Cardiac fibroblast (primary cell): ENCODE data around the gene INO80C.

Source experiments
- DNase-seq, 2 donors: peaks; one replicate each; pipeline versions ENCODE4 v3.0.0 to v3.0.0-alpha.2; 2010; ENCODE audit warnings: low read depth in 2 of 2
- H3K4me3 ChIP-seq, 2 donors: replicated peaks in 1 of 2; 1 replicate in 1 of 2; 2 replicates in 1 of 2; pipeline ENCODE4 v1.5.1; 2011; ENCODE audit warnings: low read depth in 2 of 2, low read length in 2 of 2, mild to moderate bottlenecking in 2 of 2, moderate library complexity in 1 of 2
- TF ChIP-seq, protein P1 (sequence below): IDR thresholded peaks from one replicate; pipeline ENCODE4 v1.5.1; 2011; ENCODE audit warnings: low read depth, mild to moderate bottlenecking, low read length, inconsistent platforms

Gene INO80C

DNA sequence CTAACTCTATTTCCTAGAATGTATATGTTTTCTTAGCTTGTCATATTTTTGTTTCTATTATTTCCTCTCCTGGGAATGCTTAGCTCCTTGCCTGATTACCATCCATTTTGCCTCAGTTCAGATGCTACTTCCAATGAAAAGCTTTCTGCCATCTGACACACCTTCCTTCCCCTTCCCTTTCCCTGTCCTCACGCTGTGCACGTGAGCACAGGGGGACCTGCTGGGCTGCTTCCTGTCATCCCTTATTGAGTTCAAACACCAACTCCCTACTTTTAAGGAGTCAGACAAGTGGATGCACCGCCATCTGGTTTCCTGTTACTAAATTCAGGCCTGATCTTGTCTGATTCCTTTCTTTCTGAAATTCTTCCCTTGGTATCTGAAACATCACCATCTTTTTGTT lies 2.4 kb upstream of the INO80C start:
- TF ChIP-seq, protein P1, sequence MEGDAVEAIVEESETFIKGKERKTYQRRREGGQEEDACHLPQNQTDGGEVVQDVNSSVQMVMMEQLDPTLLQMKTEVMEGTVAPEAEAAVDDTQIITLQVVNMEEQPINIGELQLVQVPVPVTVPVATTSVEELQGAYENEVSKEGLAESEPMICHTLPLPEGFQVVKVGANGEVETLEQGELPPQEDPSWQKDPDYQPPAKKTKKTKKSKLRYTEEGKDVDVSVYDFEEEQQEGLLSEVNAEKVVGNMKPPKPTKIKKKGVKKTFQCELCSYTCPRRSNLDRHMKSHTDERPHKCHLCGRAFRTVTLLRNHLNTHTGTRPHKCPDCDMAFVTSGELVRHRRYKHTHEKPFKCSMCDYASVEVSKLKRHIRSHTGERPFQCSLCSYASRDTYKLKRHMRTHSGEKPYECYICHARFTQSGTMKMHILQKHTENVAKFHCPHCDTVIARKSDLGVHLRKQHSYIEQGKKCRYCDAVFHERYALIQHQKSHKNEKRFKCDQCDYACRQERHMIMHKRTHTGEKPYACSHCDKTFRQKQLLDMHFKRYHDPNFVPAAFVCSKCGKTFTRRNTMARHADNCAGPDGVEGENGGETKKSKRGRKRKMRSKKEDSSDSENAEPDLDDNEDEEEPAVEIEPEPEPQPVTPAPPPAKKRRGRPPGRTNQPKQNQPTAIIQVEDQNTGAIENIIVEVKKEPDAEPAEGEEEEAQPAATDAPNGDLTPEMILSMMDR = no peak
- no peak for DNase-seq

DNA sequence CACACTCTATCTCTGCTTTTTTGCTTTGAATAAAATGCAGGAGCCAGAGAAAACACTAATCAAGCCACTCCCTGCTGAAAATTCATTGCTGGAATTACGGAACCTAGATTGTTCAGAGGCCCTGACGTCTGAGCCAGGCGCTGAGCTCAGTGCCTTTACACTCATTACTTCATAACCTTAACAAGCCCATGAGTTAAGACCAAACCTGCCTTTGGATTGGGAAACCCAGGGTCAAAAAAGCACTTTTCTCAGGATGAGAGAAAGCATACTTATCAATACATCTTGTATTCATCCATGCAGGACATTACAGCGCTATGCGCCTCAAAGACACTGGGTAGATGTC lies 762 bp downstream of the INO80C start:
- DNase-seq = peak; percentile 66 to 72
- peak overlapping the region; percentile 74 to 76 for H3K4me3 ChIP-seq
- TF ChIP-seq, protein P1 = no peak

More for the DNA sequence above, 2.4 kb upstream of the INO80C start:
- no peak overlapping the region for H3K4me3 ChIP-seq

DNA sequence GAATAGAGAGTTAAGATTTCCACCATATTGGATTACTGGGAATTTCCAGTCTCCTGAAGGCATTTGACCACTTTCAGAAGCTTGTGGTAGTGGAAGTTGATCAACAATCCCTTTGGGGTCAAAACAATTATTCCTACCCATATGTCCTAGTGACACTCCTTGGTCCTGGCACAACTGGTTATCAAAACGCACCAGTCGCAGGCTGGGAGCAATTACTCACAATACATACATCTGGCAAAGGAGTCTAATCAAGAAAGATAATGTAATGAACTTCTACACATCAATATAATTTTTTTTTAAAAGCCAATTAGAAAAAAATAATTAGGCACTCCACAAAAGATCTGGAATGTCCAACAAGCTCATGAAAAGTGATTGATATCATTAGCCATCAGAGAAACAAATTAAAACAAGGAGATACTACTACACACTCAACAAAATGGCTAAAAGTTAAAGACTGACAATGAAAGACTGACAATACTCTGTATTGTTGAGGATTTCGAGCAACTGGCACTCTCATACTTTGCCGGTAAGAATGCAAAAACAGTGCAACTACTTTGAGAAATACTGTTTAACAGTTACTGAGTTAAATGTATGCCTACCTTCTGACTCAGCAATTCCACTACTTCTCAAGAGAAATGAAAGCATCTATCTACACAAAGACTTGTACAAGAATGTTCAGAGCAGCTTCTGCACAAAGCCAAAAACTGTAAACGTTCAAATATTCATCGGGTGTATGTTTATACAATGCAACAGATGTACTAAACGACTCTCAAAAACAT lies 2.0 kb downstream of the INO80C start:
- DNase-seq = peak in 1 of 2 donors; percentile 53
- TF ChIP-seq, protein P1 = no peak
- no peak overlapping the region for H3K4me3 ChIP-seq

DNA sequence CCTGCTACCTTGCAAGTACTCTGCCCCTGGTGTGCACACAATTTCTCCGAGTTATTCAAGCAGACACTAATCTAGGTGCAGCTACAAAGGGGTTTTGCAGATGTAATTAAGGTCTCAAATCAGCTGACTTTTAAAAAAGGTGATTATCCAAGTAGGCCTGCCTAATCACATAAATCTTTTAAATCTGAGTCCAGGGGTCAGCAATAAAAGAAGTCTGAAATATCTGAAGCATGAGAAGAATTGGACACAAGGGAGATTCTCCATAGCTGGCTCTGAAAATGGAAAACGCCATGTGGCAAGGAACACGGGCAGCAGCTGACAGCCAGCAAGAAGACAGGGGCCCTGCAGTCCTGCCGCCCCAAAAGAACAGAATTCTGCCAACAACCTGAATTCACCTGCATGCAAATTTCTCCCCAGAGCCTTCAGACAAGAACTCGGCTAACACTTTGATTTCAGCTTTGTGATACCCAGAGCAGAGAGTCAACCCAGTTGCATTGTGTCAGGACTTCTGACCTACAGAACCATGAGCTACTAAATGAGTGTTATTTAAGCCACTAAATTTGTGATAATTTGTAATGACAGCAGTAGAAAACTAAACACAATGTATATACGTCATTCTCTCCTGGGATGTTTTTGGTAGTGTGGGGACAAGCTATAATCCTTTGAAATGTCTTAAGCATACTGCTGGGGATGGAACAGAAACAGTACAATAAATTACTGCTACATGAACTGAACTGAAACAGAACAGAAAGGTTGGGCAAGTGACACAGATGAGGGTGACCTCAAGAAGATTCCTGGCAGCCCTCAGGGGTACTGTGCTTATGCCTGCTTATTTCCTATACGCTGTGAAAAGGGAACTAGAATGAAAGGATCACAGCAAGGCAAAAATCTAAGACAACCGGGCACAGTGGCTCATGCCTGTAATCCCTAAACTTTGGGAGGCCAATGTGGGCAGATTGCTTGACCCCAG lies 3.2 kb downstream of the INO80C start:
- H3K4me3 ChIP-seq = no peak overlapping the region
- DNase-seq = no peak
- TF ChIP-seq, protein P1 = no peak

DNA sequence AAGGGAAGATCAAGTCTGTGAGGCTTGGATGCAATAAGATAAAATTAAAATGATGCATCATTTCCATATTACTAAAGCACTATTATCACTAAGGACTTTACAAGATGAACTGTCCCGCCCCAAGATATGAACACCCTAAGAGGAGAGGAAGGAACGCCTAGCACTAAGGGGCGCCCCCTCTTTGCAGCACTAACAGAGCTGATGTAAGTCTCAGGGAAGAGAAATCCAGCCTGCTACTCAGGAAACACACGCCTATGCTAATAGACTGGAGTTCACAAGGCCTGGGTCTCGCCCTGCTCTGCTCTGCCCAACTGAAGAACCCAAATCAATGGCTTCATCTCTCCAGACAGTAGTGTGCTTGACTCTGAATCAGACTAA lies 6.1 kb downstream of the INO80C start:
- H3K4me3 ChIP-seq = no peak overlapping the region
- TF ChIP-seq, protein P1 = no peak
- no peak for DNase-seq

DNA sequence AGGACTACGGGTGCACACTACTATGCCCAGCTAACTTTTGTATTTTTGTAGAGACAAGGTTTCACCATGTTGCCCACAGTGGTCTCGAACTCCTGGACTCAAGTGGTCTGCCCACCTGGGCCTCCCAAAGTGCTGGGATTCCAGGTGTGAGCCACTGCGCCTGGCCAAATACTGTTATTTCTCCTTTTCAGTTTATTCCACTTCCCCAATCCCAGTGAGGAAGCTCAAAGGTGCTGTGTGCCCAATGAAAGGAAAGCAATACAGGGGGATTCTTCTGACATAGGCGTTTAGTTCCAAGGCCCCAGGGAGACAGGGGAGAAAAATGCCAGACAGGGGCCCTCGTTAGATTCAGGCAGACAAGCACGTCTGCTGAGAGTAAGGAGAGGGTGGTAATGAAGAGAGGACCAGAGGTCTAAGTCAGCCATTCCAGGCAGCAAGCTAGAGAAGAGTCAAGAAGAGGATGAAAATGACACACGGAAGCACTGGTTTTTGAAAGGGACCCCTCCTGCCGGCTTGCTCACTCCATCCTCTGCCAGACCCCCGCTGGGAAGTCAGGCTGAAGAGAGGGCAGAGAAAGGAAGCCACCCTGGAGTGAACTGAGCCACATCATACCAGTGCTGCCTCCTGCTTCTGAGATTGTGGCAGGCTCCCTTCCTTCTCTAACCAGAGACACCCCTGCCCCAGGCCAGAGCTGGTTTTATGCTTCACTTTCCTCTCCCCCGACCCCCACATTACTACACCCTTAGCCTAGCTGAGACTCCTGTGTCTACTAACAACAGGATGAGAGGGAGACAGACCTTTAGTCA lies 6.7 kb downstream of the INO80C start:
- H3K4me3 ChIP-seq = no peak overlapping the region
- TF ChIP-seq, protein P1 = no peak
- DNase-seq = no peak
